Astrocyte (in vitro differentiated cells and primary cell): ENCODE results near the gene ZBP1. TPM values are rescaled to one million over a fixed set of nuclear protein-coding genes. Genes with fewer than 3 reads are reported as not detected.

Source experiments
- DNase-seq: peaks from one replicate; pipeline ENCODE4 v3.0.0-alpha.2; 2010; ENCODE audit warnings: low read depth
- FAIRE-seq: peaks from 2 replicates; lab custom pipeline; 2011; peaks lifted over from hg19 to GRCh38; lab: Jason Lieb, UNC
- H2AFZ ChIP-seq: 2 replicates; pipeline ENCODE4 v1.6.0; 2012; ENCODE audit warnings: low read depth, low read length, inconsistent platforms
- H3K27ac ChIP-seq: 2 replicates; pipeline ENCODE4 v1.5.1; 2011; ENCODE audit warnings: low read depth, low read length, inconsistent platforms
- H3K27me3 ChIP-seq: 2 replicates; pipeline ENCODE4 v1.6.0; 2011; ENCODE audit warnings: low read length, inconsistent platforms; ENCODE audit not compliant: insufficient read depth
- H3K36me3 ChIP-seq: 2 replicates; pipeline ENCODE4 v1.5.1; 2011; ENCODE audit warnings: low read length, inconsistent platforms; ENCODE audit not compliant: insufficient read depth
- H3K4me1 ChIP-seq: 2 replicates; pipeline ENCODE4 v1.5.1; 2011; ENCODE audit warnings: low read length, inconsistent platforms; ENCODE audit not compliant: insufficient read depth
- H3K4me2 ChIP-seq: 2 replicates; pipeline ENCODE4 v1.6.0; 2012; ENCODE audit warnings: low read length, inconsistent platforms
- H3K4me3 ChIP-seq: 2 replicates; pipeline ENCODE4 v1.5.1; 2011; ENCODE audit warnings: low read depth, mild to moderate bottlenecking, low read length, inconsistent platforms; ENCODE audit not compliant: insufficient read depth
- H3K79me2 ChIP-seq: 2 replicates; pipeline ENCODE4 v1.6.0; 2012; ENCODE audit warnings: mild to moderate bottlenecking, low read length, inconsistent platforms; ENCODE audit not compliant: insufficient read depth
- H3K9ac ChIP-seq: 2 replicates; pipeline ENCODE4 v1.6.0; 2012; ENCODE audit warnings: mild to moderate bottlenecking, low read length, inconsistent platforms
- H3K9me3 ChIP-seq: 2 replicates; pipeline ENCODE4 v1.5.1; 2012; ENCODE audit warnings: low read depth, mild to moderate bottlenecking, low read length, inconsistent platforms; ENCODE audit not compliant: insufficient read depth
- H4K20me1 ChIP-seq: 2 replicates; pipeline ENCODE4 v1.6.0; 2012; ENCODE audit warnings: low read length, inconsistent platforms; ENCODE audit not compliant: insufficient read depth
- H3K27ac Mint-ChIP-seq: one replicate; pipeline ENCODE4 v1.8.0; 2021; ENCODE audit warnings: mild to moderate bottlenecking, mixed read lengths; ENCODE audit not compliant: unreplicated experiment
- H3K27me3 Mint-ChIP-seq: one replicate; pipeline ENCODE4 v1.8.0; 2021; ENCODE audit warnings: low read depth, mixed read lengths; ENCODE audit not compliant: unreplicated experiment
- H3K36me3 Mint-ChIP-seq: one replicate; pipeline ENCODE4 v1.8.0; 2021; ENCODE audit warnings: low read depth, mixed read lengths; ENCODE audit not compliant: unreplicated experiment
- H3K4me1 Mint-ChIP-seq: one replicate; pipeline ENCODE4 v1.8.0; 2021; ENCODE audit warnings: low read depth, mixed read lengths; ENCODE audit not compliant: unreplicated experiment
- H3K4me3 Mint-ChIP-seq: one replicate; pipeline ENCODE4 v1.8.0; 2021; ENCODE audit warnings: mild to moderate bottlenecking, moderate library complexity, mixed read lengths; ENCODE audit not compliant: unreplicated experiment
- H3K9me3 Mint-ChIP-seq: one replicate; pipeline ENCODE4 v1.8.0; 2021; ENCODE audit warnings: mild to moderate bottlenecking, mixed read lengths; ENCODE audit not compliant: unreplicated experiment
- EZH2 ChIP-seq: IDR thresholded peaks from 2 replicates; pipeline ENCODE4 v1.6.1; 2012; ENCODE audit warnings: mild to moderate bottlenecking, low read length, inconsistent platforms; ENCODE audit not compliant: insufficient read depth
- total RNA-seq: library from RNA; stranded (reverse); gene quantifications from 2 replicates; pipeline ENCODE4 v1.2.1, GENCODE V29; 2021
- TF ChIP-seq, protein P1 (sequence below): IDR thresholded peaks from 2 replicates; pipeline ENCODE4 v1.5.1; 2011; ENCODE audit warnings: low read depth, mild to moderate bottlenecking, inconsistent platforms, low read length, moderate library complexity; ENCODE audit not compliant: insufficient read depth

Gene ZBP1
- total RNA-seq, 1 donor from 2014 or later: not detected

DNA sequence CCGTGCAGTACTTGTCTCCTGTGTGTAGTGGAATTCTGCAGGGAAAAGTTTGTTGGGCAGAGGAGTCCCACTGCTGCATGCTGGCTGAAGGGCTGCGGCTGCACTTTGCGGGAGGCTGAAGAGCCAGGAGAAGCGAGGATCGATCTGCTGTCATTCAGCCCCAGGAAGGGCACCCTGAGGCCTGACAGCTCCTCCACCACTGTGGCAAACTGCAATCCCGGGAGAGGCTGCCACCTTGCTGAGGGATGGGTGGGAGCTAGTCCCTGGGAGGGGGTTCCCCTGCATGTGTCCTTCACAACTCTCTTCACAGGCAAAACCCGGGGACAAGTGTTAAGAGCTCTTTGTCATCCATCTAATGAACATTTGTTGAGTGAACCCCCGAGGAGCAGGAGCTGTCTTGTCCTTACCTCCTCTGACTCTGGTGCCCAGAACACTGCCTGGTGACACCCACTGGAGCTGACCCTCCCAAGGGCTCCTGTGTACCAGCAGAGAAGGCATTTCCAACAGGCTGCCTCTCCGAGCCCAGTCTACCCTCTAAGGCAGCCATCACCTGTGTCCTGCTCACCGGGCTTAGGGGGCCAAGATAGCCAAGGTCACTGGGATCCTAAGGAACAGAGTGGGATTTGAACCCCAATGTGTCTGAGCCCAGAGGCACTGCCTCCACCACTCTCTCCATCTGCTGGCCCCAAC is 41.6 kb downstream of the ZBP1 start:
- FAIRE-seq: no peak
- H3K4me3 Mint-ChIP-seq: no peak overlapping the region

DNA sequence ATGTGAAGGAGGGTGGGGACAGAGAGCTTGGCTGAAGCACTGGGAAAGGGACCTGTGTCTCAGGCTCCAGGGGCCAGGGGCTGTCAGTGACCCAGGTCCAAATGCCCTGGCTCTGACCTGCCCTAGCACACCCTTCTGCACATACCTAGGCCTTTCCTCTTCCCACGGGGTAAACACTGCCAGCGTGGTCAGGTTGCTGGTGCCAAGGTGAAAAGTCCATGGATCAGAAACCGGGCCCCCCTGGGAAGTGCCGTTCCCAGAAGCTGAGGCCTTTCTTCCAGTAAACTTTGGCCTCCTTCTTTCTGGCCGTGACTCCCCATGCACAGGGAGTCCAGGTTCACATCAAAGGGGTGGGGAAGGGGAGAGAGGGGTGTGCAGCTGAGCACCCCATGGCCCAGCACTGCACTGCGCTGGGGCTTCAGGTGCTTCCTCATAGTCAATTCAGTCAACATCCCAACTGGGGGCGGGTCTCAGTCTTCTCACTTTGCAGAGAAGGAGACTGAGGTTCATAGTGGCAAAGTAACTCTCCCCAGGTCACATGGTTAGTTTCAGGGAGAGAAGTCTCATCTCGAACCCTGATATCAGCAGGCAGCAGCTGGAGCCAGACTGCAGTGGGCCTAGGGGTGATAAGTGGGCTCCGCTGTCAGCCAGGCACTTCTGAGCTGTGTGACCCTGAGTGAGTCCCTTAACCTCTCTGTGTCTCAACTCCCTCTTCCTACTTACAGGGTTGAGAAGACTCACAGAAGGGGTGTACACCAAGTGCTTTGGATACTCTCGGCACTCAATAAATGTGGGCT is 42.3 kb downstream of the ZBP1 start:
- no peaks in the 10 kb centered on the region for H4K20me1 ChIP-seq
- no peaks in the 10 kb centered on the region for H3K4me1 Mint-ChIP-seq
- peaks cover 55% of the 10 kb centered on the region for H3K27me3 ChIP-seq
- DNase-seq (no peak), FAIRE-seq (no peak)
- H3K9me3 Mint-ChIP-seq: no peaks in the 10 kb centered on the region
- H3K9ac ChIP-seq: no peak overlapping the region
- no peak overlapping the region for H3K27ac Mint-ChIP-seq
- no peak overlapping the region for H3K4me2 ChIP-seq
- no peaks in the 10 kb centered on the region for H3K36me3 ChIP-seq
- H2AFZ ChIP-seq: no peak overlapping the region
- H3K4me1 ChIP-seq: peaks cover 5% of the 10 kb centered on the region
- TF ChIP-seq, protein P1, sequence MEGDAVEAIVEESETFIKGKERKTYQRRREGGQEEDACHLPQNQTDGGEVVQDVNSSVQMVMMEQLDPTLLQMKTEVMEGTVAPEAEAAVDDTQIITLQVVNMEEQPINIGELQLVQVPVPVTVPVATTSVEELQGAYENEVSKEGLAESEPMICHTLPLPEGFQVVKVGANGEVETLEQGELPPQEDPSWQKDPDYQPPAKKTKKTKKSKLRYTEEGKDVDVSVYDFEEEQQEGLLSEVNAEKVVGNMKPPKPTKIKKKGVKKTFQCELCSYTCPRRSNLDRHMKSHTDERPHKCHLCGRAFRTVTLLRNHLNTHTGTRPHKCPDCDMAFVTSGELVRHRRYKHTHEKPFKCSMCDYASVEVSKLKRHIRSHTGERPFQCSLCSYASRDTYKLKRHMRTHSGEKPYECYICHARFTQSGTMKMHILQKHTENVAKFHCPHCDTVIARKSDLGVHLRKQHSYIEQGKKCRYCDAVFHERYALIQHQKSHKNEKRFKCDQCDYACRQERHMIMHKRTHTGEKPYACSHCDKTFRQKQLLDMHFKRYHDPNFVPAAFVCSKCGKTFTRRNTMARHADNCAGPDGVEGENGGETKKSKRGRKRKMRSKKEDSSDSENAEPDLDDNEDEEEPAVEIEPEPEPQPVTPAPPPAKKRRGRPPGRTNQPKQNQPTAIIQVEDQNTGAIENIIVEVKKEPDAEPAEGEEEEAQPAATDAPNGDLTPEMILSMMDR: no peak
- TF ChIP-seq EZH2: no peak
- no peaks in the 10 kb centered on the region for H3K79me2 ChIP-seq
- no peak overlapping the region for H3K4me3 Mint-ChIP-seq
- no peaks in the 10 kb centered on the region for H3K36me3 Mint-ChIP-seq
- no peak overlapping the region for H3K4me3 ChIP-seq
- peaks cover 43% of the 10 kb centered on the region for H3K27me3 Mint-ChIP-seq
- H3K9me3 ChIP-seq: peaks cover 3% of the 10 kb centered on the region
- no peak overlapping the region for H3K27ac ChIP-seq

More for the DNA sequence above, 41.6 kb downstream of the ZBP1 start:
- H3K9me3 ChIP-seq: peaks cover 3% of the 10 kb centered on the region
- H3K4me1 ChIP-seq: peaks cover 8% of the 10 kb centered on the region
- H3K27me3 Mint-ChIP-seq: peaks cover 41% of the 10 kb centered on the region
- no peak for DNase-seq
- H3K27ac ChIP-seq: no peak overlapping the region
- no peak overlapping the region for H3K4me2 ChIP-seq
- no peak overlapping the region for H2AFZ ChIP-seq
- no peak overlapping the region for H3K9ac ChIP-seq
- no peaks in the 10 kb centered on the region for H3K4me1 Mint-ChIP-seq
- no peak for TF ChIP-seq EZH2
- TF ChIP-seq, protein P1: no peak
- no peaks in the 10 kb centered on the region for H3K36me3 ChIP-seq
- no peak overlapping the region for H3K4me3 ChIP-seq
- peaks cover 1% of the 10 kb centered on the region for H3K36me3 Mint-ChIP-seq
- no peaks in the 10 kb centered on the region for H3K79me2 ChIP-seq
- H3K27me3 ChIP-seq: peaks cover 54% of the 10 kb centered on the region
- H3K9me3 Mint-ChIP-seq: peaks cover 2% of the 10 kb centered on the region
- no peaks in the 10 kb centered on the region for H4K20me1 ChIP-seq
- H3K27ac Mint-ChIP-seq: no peak overlapping the region
